HPDE6-E6E7 (cell line): ENCODE measurements around the gene UBE2N.
"Not testable (repeated sequence)": the region's sequence is repeated elsewhere in the genome, so short reads cannot be mapped to it uniquely, and the experiment has no call there.

ENCODE experiments used
- DNase-seq: peaks from one replicate; pipeline ENCODE4 v3.0.0; 2011; ENCODE audit warnings: missing footprints; ENCODE audit errors: extremely low spot score

The UBE2N gene

DNA sequence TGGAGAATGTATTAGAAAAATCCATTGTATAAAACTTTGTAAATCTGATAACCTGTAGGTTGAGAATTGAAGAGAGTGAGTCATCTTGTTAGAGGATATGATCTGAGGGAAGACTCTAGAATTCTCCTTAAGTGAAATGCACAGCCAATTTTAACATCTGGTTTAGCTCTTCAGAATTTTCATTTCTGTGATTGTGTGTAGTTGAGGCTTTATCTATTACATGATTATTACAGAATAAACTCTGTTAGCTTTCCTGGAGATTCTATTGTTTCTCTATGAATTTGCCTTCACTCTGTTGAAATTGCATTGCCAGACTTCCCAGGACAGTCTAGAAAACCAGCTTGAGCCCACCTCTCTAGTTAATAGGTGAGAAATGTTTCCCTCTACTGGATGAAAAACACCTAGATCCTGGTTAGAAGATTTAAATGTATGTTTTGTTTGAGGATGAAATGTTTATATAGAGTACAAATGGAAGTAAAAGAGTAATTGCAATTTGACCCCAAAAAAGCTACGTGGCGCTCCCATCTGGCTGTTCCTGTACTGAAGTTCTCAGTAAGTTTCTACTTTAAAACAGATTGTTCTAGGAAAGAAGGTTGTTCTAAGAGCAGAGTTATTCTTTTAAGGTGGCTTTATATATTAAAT is 61.1 kb downstream of the UBE2N start:
- DNase-seq: no peak

- DNase-seq: no peak
These were observed 61.8 kb downstream of the UBE2N start for GRCh38 chr12:93379981-93380361.

DNA sequence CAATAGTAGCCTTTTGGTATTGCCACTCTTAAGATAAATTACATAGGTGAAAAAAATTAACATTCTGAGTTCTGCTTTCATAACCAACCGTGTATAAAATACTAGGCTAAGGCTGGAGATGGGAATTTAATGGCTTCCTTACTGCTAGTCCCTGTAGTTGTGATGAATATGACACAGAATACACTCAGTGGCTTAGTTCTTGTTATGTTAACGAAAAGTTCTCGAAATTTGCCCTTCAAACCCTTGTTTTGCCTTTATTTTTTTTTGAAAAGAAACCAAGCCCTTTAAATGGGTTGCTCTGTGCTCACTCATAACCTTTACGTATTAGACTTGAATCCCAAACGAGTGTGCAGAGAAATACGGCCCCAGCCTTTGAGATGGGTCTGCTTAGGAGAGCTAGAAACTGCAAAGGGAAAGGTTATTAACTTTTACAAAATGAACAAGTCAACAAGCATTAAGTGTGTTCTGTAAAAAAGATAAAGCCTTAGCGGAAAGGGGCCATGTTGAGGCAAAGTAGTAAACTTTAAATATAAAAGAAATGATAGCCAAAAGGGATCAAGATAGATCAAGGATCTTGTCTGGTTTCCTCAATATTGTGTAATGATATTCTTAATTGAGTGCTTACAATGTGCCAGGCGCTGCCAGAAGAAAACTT is 62.3 kb downstream of the UBE2N start:
- DNase-seq: no peak

GRCh38 chr12:93378998-93379325 is 62.8 kb downstream of the UBE2N start:
- no peak for DNase-seq

GRCh38 chr12:93378196-93378997 is 63.4 kb downstream of the UBE2N start:
- DNase-seq: not testable (repeated sequence)

DNA sequence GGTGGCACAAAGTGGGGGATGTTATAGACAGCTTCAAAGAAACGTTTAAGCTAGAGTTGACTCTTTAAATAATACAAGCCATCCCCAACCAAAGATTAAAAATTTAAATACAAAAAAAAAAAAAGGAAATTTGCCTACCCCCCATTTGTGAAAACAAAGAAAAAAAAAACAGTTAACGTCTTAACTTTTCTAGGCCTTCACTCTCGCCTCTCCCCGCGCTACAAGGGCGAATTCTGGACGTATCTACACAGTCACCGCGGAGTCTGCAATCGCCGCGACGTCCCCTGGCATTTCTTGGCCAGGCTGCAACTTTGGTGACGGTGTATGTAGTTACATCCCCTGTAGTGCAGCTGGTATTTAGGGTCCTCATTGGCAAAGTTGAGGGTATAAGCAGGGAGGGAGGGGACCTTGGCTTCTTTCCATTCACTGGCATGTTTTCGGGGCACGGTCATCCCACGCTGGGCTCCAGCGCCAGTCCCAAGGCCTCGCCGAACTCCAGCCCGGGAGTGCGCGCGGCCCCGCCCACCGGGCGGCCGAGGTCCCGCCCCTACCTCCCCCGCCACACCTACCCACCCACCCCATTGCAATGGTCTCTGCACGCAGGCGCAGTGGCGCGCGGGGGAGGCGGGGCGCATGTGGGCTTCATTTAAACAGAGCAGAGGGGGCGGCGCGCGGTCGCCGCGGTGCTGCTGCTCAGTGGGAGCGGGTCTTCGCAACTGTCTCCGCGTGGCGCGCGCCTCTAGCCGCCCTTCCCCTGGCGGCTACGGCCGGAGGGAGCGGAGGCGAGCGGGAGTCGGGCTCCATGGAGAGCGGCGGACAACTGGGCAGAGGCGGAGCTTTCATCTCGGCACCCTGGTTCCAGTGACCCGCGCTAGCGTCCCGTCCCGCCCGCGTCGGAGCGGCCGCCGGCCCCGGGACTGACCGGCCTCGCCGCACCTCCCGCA is 64.2 kb downstream of the UBE2N start, which contains the start of gene NUDT4:
TSS of gene NUDT4 (plus strand) at position 674 of the 944 bp plus-strand sequence. CDS start 398 bp downstream, outside the sequence.
- peak; percentile 93 for DNase-seq

DNA sequence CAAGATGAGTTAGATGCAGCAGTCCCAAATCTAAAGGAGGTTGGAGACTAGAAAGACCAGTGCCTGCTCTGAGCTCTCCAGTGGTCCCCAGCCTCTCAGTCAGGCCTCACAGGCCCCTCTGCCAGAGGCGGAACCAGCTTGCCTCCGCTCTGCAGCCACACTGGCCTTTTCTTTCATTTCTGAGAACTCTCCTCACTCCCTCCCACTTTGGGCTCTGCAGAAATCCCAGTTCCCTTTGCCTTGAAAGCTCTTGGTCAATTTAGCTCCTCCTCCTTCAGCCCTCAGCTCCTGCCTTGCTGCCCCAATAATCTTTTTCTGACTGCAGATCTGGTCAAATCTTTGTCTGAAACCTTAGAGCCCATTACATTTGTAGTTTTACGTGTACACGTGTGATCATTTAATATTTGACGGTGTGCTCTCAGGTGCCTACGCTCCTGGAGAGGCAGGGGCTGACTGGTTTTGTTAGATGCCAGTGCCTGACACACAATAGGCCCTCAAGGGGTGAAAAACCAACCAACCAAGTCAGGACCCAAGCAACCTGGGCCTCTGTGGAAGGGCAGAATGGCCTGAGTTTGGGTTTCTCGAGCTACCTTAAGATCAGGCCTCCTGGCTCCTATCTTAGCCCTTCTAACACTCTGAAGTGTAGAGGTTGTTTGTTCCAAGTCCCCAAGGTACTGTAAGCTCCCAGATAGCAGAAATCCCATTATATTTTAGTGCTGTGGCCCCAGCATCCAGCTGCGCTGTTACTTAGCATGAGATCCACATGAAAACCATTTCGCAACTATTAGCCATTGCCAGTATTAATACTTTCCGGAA is 65.1 kb downstream of the UBE2N start:
- no peak for DNase-seq

- DNase-seq: no peak
These were observed 65.8 kb downstream of the UBE2N start for GRCh38 chr12:93375906-93376305.

DNA sequence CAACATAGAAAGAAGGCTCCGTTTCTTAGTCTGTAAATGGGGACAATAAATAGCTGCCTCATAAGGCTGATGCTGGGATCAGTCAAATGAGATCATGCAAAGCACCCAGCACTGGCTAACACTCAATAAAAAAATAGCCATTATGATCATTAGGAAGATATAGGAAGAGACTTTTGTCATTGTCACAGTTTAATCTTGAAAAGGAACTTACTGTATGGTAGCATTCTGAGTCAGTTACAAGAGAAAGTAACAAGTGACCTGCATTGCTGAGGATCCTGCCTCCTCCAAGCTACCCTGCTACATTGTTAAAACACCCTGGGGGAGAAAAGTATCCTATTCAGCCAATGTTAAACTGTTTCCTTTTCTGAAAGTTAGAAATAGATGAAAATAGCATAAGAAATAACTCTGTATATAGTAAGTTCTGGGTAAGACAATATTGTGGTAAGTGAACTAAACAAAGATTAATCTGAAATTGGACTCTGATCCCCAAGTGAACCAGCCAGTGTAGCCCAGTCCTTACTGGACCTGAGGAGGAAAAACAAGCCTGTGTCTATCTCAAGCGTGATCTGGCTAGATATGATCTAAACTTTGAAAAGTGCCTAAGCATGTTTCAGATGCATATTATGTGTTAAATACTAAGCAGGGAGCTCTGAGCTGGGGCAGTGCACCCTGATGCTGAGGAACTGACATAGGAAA is 67.6 kb downstream of the UBE2N start:
- no peak for DNase-seq

DNA sequence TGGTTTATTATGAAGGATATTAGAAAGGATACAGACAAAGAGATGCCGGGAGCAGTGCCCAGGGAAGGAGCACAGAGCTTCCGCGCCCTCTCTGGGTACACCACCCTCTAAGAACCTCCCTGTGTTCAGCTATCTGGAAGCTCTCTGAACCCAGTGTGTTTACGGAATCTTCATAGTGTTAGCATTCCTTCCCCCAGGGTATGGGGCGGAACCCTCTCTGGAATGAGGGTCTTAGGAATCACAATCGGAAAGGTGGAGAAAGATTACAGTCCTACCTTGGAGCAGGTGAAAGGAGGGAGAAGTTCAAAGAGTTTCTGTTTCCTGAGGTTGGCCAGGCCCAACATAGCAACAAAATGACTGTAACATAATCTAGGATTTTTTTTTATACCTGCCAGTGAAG is 70.8 kb downstream of the UBE2N start:
- no peak for DNase-seq

DNA sequence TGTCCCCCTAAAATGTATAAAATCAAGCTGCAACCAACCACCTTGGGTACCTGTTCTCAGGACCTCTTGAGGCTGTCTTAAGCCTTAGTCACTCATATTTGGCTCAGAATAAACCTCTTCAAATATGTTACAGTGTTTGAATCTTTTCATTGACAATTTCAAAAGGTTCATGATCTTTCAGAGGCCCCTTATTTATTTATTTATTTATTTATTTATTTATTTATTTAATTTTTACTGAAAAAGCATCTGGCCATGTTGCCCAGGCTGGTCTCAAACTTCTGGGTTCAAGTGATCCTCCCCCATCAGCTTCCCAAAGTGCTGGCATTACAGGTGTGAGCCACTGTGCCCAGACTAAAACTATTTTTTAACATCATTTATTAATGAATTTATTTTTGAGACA is 72.2 kb downstream of the UBE2N start:
- DNase-seq: no peak

DNA sequence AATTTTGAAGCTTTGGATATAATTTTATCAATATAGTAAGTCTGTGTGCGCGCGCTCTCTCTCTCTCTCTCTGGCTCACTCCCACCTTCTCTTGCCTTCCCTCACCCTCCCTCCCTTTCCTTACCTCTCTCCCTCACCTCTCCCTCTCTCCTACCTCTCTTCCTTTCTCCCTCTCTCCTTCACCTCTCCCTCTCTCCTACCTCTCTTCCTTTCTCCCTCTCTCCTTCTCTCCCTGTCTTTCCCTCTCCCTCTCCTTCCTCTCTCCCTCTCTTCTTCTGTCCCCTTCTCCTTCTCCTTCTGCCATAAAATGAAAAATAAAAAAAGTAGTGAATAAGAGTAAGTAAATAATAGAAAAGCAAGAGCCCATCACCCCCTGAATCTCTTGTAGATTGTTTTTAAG is 73.0 kb downstream of the UBE2N start:
- no peak for DNase-seq

DNA sequence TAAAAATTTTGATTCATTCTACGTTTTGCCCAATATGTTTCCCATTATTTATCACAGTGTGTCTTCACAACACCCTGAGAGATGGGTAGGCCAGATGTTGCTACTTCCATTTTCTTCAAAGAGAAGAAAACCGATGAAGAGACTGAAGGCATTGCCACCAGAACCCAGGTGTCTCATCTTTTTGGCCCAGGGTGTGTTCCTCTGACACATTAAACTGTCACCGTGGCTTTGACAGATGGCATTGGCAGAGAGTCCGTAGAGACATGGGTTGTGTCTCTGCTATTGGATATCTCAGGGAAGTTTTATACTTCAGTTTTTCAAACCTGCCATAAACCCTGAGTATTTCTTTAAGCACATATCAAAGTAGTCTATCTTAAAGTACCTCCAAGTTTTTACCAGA is 75.3 kb downstream of the UBE2N start:
- no peak for DNase-seq

GRCh38 chr12:93365616-93366405 is 75.9 kb downstream of the UBE2N start:
- no peak for DNase-seq

GRCh38 chr12:93363841-93364297 is 77.9 kb downstream of the UBE2N start:
- DNase-seq: no peak

DNA sequence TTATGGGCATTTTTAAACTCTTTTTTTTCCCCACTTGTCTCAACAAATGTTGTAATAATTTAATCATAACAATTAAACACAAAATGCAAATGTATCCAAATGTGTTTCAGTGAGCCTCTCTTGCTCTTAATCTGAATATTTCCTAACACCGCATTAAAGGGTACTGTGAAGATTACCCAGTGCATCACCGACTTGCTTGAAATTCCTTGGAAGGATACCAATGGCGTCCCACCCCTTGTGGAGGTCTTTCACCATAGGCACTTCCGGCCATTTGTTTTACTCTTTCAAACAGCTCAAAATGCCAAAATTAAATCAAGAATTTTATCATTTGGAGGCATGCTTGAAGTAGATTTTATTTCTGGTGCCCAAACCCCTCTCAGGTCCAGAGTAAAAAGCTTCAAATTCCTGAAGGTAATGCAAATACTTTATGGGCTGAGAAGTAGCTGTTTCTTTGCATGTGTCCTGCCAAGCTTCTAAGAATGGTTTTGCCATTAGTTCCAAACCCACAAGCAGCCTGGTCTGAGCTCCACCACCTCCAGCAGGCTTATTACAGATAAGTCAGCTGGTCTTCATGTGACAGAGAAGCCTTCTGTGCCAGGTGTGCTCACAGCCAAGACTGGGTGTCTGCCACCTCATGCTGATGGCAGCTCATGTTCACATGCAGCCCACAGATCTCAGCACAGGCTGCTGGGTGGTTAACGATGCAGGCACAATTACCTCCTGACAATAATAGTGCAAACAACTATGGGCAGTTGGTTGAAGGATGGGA is 80.4 kb downstream of the UBE2N start:
- no peak for DNase-seq

GRCh38 chr12:93360688-93361087 is 81.1 kb downstream of the UBE2N start:
- DNase-seq: no peak

DNA sequence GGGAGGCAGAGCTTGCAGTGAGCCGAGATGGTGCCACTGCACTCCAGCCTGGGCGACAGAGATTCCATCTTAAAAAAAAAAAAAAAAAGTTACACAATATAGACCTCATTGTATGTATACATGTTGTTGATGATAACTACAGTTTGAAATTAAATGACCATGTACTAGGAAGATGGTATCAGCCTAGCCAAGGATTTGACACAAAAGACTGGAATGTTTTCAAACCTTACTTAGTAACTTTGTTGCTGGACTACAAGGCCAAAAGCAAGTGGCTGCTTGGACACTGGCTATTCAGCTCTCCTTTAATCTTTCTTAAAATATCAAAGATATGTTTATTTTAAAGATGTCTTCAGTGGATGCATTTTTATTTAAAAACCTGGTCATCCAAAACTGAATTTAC is 82.9 kb downstream of the UBE2N start:
- DNase-seq: no peak

DNA sequence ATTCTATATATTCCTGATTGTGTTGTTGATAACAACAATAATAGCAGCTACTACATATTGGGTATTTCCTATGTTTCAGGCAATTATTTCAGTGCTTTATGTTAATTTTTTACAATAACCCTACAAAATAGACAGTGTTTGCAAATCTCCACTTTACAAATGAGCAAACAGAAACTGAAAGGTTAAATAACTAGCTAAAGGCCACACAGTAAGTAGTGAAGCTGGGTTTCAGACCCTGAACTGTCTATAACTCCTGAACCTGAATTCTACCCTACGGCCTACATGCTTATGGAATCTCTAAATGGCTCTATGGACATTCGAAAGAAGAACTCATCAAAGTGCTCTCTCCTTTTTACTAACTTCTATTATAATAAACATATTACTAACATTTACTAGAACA is 83.7 kb downstream of the UBE2N start:
- no peak for DNase-seq
